ENCODE data around the gene PNMA1.

DNA sequence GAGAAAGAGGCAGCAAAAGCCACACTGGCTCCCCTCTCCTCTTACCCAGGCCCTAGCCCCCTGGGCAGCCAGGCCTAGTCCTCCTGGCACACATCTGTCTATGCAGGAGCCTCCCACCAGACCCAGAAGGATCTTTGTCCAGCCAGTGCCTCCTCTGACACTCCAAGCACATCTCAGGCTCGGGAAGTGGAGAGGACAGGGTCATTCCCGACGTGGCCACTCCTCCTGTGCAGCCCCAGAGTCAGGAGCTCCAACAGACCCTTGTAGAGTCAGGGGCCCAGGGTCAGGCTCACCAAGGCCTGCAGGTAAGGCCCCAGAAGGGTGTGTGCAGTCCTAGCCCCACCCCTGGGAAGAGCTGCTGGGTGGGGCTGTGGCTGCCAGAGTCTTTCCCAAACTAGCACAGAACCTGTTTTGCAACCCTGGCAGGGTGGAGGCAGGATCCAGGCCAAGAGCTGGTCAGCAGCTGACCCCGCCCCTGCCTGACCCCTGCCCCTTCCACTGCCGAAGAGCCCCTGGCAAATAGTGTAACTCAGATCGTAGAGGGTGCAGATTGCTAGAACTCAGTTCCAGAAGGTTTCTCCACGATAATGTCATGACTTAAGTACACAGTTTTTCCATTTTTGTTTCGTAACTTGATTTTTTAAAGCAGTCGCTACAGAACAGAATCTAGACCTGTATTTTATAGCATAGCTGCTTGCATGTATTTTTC, 26.6 kb upstream of the PNMA1 start:
- TF ChIP-seq, protein P1, sequence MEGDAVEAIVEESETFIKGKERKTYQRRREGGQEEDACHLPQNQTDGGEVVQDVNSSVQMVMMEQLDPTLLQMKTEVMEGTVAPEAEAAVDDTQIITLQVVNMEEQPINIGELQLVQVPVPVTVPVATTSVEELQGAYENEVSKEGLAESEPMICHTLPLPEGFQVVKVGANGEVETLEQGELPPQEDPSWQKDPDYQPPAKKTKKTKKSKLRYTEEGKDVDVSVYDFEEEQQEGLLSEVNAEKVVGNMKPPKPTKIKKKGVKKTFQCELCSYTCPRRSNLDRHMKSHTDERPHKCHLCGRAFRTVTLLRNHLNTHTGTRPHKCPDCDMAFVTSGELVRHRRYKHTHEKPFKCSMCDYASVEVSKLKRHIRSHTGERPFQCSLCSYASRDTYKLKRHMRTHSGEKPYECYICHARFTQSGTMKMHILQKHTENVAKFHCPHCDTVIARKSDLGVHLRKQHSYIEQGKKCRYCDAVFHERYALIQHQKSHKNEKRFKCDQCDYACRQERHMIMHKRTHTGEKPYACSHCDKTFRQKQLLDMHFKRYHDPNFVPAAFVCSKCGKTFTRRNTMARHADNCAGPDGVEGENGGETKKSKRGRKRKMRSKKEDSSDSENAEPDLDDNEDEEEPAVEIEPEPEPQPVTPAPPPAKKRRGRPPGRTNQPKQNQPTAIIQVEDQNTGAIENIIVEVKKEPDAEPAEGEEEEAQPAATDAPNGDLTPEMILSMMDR (IDR thresholded peaks at IDR 0.05; ENCODE audit: low read depth, low read length) = no peak
- no peak for TF ChIP-seq EZH2phosphoT487 (IDR thresholded peaks at IDR 0.05; ENCODE audit: low read depth)

All from OCI-LY3 (cell line).